Measurements from ENCODE around the gene SCN8A. TPM values are rescaled to one million over a fixed set of nuclear protein-coding genes. Genes with fewer than 3 reads are reported as not detected.

The SCN8A gene
- polyA plus RNA-seq, 3 donors: 1.9 to 2.8 (median 2.0) TPM

- DNase-seq (ENCODE audit: extremely low read depth in 1 of 11, low read depth in 9 of 11, low spot score in 4 of 11): no peak
Observed at GRCh38 chr12:51837286-51837685, 246.3 kb downstream of the SCN8A start.

GRCh38 chr12:51838036-51838435 lies 247.0 kb downstream of the SCN8A start:
- DNase-seq (ENCODE audit: extremely low read depth in 1 of 11, low read depth in 9 of 11, low spot score in 4 of 11): no peak

GRCh38 chr12:51838762-51839161 lies 247.7 kb downstream of the SCN8A start:
- no peak for DNase-seq (ENCODE audit: extremely low read depth in 1 of 11, low read depth in 9 of 11, low spot score in 4 of 11)

DNA sequence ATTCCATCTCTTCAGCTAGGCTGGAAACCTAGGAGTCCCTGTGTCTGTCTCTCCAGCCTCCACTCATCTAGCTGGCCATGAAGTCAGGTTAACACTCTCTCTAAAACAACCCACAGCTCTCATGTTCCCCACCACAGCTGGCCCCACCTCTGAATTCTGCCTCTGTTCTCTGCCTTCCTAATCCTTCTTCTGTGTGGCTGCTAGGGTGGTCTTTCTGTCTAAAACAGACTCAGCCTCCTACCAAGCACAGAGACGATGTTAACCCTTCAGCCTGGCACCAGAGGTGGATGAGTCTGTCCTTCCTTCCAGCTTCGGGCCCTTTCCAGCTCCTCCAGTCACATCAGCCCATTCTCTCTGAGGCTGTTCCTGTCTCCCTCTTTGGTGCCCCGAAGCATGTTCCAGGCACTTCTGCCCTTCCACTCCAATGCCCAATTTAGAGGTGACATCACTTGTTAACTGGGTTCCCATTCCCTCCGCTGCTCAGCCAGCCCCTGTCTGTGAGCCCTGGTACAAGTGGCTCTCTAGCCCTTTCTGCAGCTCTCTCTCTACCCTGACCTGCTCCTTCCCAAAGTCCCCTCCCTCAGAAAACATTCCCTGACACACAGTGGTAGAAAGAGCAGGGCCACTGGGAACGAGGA lies 248.4 kb downstream of the SCN8A start:
- DNase-seq (ENCODE audit: extremely low read depth in 1 of 11, low read depth in 9 of 11, low spot score in 4 of 11): no peak

- no peak for DNase-seq (ENCODE audit: extremely low read depth in 1 of 11, low read depth in 9 of 11, low spot score in 4 of 11)
Observed at GRCh38 chr12:51840966-51841365, 249.9 kb downstream of the SCN8A start.

- DNase-seq (ENCODE audit: extremely low read depth in 1 of 11, low read depth in 9 of 11, low spot score in 4 of 11): no peak
Observed at GRCh38 chr12:51841727-51842126, 250.7 kb downstream of the SCN8A start.

DNA sequence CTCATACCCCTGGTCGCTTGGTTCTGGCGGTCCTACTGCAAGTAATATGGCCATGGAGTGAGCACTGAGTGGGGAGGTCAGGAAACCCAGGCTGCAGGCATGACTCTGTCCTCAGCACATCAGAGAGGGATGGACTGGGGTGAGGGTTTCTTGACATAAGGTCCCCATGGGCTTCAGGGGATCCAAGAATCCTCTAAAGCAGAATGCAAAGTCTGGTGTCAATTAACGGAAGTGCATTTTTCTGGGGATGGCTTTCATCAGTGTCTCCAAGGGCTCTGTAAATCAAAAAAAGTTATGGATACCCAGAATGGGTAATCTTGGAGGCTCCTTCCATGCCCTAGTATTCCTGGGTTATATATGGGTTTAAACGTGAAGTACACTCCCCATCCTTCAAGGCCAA lies 253.8 kb downstream of the SCN8A start:
- no peak for DNase-seq (ENCODE audit: extremely low read depth in 1 of 11, low read depth in 9 of 11, low spot score in 4 of 11)

DNA sequence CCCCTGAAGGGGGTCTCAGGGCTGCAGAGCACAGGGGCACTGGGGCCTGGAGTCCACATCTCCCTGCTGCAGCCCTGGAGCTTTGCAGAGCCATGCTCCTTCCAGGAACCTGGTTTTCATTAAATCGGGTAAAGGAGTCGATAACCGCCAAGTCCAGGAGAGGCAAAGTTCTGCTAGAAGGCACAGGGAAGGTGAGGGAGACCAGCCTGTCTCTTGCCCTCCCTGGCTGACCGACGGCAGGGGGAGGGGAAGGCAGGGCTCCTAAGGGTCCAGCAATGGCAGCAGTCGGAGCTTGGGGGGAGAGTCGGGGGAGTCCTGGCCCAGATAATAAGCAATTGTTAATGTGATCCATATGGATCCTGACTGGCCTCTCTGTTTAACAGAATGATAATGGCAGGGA lies 254.4 kb downstream of the SCN8A start:
- DNase-seq (ENCODE audit: extremely low read depth in 1 of 11, low read depth in 9 of 11, low spot score in 4 of 11): no peak

DNA sequence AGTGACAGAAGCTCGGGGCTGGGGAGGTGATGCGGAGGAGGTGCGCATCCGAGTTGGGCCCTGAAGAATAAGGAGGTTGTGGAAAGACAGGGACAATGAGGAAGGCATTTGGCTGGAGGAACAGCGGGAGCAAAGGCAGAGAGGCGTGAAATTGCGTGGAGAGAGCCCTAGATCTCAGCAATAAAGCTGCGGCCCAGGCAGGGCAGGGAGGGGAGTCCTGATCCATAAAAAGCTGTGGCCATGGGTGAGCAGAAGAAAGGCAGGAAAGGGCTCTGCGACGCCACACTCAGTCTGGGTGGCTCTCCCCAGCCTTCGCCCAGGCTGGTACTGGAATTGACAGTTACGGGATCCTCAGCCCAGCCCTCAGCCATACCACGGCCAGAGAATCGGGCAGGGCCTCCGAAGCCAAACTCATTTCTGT lies 255.2 kb downstream of the SCN8A start:
- no peak for DNase-seq (ENCODE audit: extremely low read depth in 1 of 11, low read depth in 9 of 11, low spot score in 4 of 11)

GRCh38 chr12:51846911-51847642 lies 256.0 kb downstream of the SCN8A start:
- peak in 1 of 11 donors; percentile 52 for DNase-seq (ENCODE audit: extremely low read depth in 1 of 11, low read depth in 9 of 11, low spot score in 4 of 11)

- no peak for DNase-seq (ENCODE audit: extremely low read depth in 1 of 11, low read depth in 9 of 11, low spot score in 4 of 11)
Observed at GRCh38 chr12:51847643-51848325, 256.8 kb downstream of the SCN8A start.

DNA sequence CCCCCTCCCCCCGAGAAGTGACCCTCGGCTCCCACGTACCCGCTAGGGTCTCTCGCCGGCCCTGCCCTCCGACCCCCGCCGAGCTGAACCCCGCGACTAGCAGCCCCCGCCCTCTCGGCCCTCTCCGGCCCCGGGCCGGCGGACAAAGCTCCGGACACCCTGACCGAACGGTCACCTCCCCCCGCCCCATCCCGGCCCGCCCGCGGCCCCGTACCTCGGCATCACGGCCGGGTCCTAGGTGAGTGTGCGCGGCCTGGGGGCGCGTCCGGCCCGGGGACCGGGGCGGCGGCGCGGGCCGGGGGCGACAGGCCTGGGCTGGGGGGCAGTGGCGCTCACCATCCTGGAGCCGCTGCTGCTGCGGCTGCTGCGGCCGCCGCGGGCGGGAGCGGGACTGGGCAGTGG lies 257.3 kb downstream of the SCN8A start, which contains the start of gene FIGNL2:
Gene FIGNL2 (minus strand): TSS at position 393 of the 402 bp plus-strand sequence. CDS start 26,305 bp downstream, outside the sequence.
- DNase-seq (ENCODE audit: extremely low read depth in 1 of 11, low read depth in 9 of 11, low spot score in 4 of 11): no peak

- no peak for DNase-seq (ENCODE audit: extremely low read depth in 1 of 11, low read depth in 9 of 11, low spot score in 4 of 11)
Observed at GRCh38 chr12:51848841-51849735, 258.1 kb downstream of the SCN8A start.

DNA sequence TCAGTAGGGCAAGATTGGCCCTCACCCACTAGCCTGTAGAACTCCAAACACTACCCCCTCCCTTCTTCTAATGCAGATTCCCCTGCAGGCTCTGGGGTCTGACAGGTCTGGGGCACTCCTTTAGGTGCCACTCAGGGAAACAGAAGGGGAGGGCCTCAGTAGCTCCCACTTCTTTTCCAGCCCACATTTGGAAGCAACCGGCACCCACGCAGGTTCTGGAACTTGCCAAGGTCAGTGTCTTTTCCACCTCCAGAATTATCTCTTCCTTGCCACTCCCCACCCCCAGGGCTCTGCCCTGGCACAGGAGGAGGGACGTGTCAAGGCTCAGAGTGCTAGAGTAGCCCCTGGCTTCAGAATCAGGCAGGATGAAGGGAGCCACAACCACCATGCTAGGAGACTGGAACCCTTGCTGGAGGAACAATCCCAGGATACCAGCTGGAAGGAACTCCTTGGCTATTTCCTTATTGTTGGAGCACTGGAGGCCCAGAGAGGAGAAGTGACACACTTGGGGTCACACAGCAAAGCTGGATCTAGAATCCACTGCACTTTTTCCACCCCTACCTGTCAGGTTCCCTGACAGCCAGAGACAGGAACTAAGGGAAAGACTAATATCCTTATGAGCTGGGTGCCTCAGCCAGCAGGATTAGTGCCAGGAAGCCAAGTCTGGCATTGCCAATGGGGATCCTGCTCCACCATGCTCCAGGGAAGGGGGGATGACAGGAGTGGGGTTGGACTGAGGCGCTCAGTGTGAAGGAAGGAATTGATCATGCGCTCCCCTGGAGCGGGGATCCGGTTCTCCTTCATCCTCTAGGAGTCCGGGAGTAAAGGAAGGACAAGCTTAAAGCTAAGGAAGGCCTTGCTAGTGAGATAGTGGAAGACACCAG lies 259.3 kb downstream of the SCN8A start:
- no peak for DNase-seq (ENCODE audit: extremely low read depth in 1 of 11, low read depth in 9 of 11, low spot score in 4 of 11)

GRCh38 chr12:51850965-51851299 lies 259.9 kb downstream of the SCN8A start:
- no peak for DNase-seq (ENCODE audit: extremely low read depth in 1 of 11, low read depth in 9 of 11, low spot score in 4 of 11)

DNA sequence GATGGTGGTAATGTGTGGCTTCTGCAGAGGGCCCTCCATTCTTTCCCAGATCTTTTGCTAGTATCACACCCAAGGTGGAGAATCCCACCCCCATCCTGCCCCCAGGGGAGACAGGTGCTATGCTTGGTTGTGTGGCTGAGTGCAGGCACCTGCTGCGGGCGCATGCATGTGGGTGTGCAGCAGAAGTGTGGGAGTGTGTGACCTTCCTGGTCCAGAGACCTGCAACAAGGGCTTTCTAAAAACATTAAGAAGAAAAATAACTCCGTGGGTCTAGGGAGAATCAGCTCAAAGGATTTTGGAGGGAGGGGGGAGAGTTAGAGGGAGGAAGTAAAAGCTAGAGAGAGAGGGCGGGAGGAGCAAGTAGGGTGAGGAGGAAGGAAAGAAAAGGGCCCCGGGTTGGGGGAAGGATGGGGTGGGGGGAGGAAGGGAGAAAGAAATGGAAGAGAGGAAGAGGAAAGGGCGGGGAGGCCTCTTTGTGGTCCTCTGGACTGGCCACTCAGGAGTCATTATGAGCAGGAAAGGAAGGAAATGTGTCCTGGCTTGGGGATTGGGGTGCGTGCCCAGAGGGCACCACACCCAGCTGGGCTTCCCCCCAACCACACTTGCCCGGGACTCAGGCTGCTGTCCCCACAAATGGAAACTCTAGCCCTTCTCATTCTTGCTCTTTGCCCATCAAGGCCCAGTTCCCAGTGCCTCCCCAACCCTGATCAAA lies 260.5 kb downstream of the SCN8A start:
- DNase-seq (ENCODE audit: extremely low read depth in 1 of 11, low read depth in 9 of 11, low spot score in 4 of 11): no peak

GRCh38 chr12:51852404-51853137 lies 261.5 kb downstream of the SCN8A start:
- DNase-seq (ENCODE audit: extremely low read depth in 1 of 11, low read depth in 9 of 11, low spot score in 4 of 11): no peak
